IMR-90 (cell line): ENCODE results near the gene TMEM9.

Source experiments
- CTCF ChIP-seq: conservative IDR thresholded peaks from 2 replicates; pipeline ENCODE4 v1.5.1; 2012; ENCODE audit warnings: mild to moderate bottlenecking, low read depth, low read length, improper control_type of control experiment
- RAD21 ChIP-seq: IDR thresholded peaks from 2 replicates; pipeline ENCODE4 v1.6.1; 2012; ENCODE audit warnings: low read length, improper control_type of control experiment

DNA sequence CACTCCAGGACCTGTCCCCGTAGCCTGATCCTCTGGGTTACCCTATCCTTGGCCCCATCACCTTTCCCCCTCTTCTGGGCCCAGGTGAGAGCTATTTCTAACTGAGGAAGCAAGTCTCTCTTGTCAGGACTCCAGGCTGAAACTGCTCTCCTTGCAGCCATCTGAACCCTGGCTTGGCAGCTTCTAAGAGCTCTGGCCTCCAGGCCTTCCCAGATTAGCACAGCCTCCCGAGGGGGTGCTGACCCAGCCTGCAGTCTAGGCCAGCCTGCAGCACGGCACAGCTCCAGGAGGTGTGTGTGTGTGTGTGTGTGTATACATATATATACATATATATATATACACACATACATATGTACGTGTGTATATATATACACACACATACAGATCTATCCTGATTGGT is 59.4 kb downstream of the TMEM9 start:
- TF ChIP-seq RAD21: no peak
- no peak for TF ChIP-seq CTCF
